Prostate gland (tissue), 2 donors: ENCODE data around the gene RTEL1.

Experiments used
- POLR2A ChIP-seq: fragments of 450-650 bp; IDR thresholded peaks from one replicate; pipeline ENCODE4 v1.6.1; 2016; ENCODE audit warnings: antibody characterized with exemption, mild to moderate bottlenecking
- POLR2AphosphoS5 ChIP-seq: sonication (generic); formaldehyde crosslinking; IDR thresholded peaks from one replicate; pipeline ENCODE4 v1.6.1; 2017; ENCODE audit warnings: antibody characterized with exemption
- TF ChIP-seq, protein P1 (sequence below), 4 experiments: fragments of 200-600 bp in 2 of 4; fragments of 450-650 bp in 2 of 4; sonication (generic) in 2 of 4; IDR thresholded peaks; 1 replicate in 3 of 4; 2 replicates in 1 of 4; pipeline ENCODE4 v1.5.1; 2016 to 2019; ENCODE audit warnings: antibody characterized with exemption in 4 of 4, mild to moderate bottlenecking in 2 of 4, moderate library complexity in 2 of 4

DNA sequence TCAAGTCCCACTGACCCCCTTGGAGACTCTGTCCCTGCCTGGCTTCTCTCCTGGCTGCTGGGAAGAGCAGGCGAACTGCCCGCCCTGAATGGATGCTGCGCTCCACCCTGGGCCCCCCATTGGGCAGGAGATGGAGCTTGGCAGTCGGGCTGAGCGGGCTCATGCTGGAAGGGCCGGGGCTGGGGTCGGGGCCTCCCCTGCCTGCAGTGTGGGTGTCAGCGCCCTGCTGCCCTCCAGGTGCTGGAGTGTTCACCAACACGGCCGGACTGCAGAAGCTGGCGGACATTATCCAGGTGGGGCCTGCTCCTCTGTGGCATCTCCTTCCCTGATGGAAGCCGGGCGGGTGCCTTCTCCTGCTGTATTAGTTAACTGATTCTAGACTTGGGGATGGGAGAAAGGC, 22.3 kb downstream of the RTEL1 start:
- no peak for TF ChIP-seq POLR2A
- TF ChIP-seq, protein P1, sequence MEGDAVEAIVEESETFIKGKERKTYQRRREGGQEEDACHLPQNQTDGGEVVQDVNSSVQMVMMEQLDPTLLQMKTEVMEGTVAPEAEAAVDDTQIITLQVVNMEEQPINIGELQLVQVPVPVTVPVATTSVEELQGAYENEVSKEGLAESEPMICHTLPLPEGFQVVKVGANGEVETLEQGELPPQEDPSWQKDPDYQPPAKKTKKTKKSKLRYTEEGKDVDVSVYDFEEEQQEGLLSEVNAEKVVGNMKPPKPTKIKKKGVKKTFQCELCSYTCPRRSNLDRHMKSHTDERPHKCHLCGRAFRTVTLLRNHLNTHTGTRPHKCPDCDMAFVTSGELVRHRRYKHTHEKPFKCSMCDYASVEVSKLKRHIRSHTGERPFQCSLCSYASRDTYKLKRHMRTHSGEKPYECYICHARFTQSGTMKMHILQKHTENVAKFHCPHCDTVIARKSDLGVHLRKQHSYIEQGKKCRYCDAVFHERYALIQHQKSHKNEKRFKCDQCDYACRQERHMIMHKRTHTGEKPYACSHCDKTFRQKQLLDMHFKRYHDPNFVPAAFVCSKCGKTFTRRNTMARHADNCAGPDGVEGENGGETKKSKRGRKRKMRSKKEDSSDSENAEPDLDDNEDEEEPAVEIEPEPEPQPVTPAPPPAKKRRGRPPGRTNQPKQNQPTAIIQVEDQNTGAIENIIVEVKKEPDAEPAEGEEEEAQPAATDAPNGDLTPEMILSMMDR (IDR thresholded peaks at IDR 0.05), result no peak
- TF ChIP-seq POLR2AphosphoS5, result no peak
